ENCODE results near the gene GDF10. TPM values are rescaled to one million over a fixed set of nuclear protein-coding genes. Genes with fewer than 3 reads are reported as not detected.

Gene GDF10
- total and polyA plus RNA-seq, 9 of the 15 experiments (the other 6 are each of a cell fraction or from before 2014, with no cell fraction given), result 0.03 to 0.20 (median 0.11) TPM; not detected in 6

DNA sequence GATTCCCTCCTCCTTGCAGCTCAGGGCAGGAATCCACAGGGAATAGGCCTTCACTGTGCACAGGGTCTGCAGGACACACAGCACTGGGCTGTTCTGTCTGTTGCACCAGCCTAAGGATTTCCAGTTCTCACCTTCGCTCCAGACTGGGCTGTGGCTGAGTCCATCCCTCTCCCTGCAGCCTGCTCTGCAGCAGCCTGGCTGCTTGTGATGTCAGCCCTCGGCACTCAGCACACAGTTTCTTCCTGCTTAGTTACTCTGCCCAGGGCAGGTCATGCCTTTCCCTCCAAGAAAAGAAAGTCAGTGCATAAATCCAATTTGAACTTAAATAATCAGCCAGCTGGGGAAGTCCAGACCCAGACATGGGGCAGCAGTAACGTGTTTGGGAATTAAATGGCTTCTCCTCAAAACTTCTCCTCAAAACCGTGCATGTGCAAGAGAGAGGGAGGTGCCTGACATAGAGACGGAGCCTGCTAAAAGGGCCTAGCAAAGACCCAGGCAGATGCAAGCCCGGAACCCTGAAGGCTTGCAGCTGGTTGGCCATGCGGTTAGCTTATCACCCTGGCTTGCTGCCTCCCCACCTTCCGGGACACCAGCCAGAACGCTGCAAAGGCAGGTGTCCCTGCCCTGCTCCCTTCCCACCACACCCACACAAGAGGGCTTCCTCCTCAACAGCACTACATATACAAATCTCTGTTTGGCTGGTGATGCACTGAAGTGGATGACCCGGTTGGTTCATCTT, 11.4 kb downstream of the GDF10 start:
- peaks cover 20 to 34% of the 10 kb centered on the region in 2 experiments; a peak in 4 of 5 replicates for H3K4me1 ChIP-seq (replicated peaks in 1 of 2; ENCODE audit: control insufficient read depth in 2 of 2, insufficient read depth in 2 of 2, low read length in 2 of 2)
- H3K9me1 ChIP-seq (ENCODE audit: control insufficient read depth, insufficient read depth, low read length), result no peaks in the 10 kb centered on the region
- peaks cover 9% of the 10 kb centered on the region; the same call in 1 of the 2 replicates for H4K20me1 ChIP-seq (replicated peaks; ENCODE audit: control insufficient read depth, insufficient read depth, low read length)
- WGBS (ENCODE audit: insufficient coverage, low coverage, missing lambda C conversion rate), result 8% methylated on average over 10 of the region's 10 CpGs
- no peaks in the 10 kb centered on the region for H3K36me3 ChIP-seq (ENCODE audit: control insufficient read depth, insufficient read depth, low read length)
- H3K4me3 ChIP-seq, result no peak overlapping the region
- no peaks in the 10 kb centered on the region for H3K79me2 ChIP-seq (ENCODE audit: control insufficient read depth, insufficient read depth, low read length)
- DNase-seq (ENCODE audit: extremely low read depth in 1 of 4, low spot score in 3 of 4) (peak; percentile 56 to 72 (median 62)), FAIRE-seq (no peak), ATAC-seq (peak; percentile 73)
- no peak overlapping the region for H3K27ac ChIP-seq (ENCODE audit: extremely low read depth, low read depth, low read length)
- H3K4me2 ChIP-seq (ENCODE audit: insufficient read depth, low read length), result peak overlapping the region; percentile 12; the same call in 1 of the 2 replicates
- no TSS peak for BruUV-seq (replicated peaks)
- H2AFZ ChIP-seq (ENCODE audit: low read depth, low read length), result peak overlapping the region; percentile 6; the same call in 1 of the 2 replicates
- peaks cover 0 to 6% of the 10 kb centered on the region in 2 experiments; a peak in 3 of 5 replicates for H3K27me3 ChIP-seq (ENCODE audit: control insufficient read depth in 2 of 2, insufficient read depth in 2 of 2, low read length in 2 of 2)
- intact Hi-C loops (cut with micrococcal nuclease), result loop anchor here (5.0 kb wide), 1 partner anchor 49 kb away; no protein-coding TSS in a partner anchor
- POLR2A ChIA-PET, result interaction anchor here (0.9 to 1.3 kb wide), 4 partner anchors 13 to 264 kb away, joined by 3 read pairs; no protein-coding TSS in a partner anchor
- peak overlapping the region in 1 of 2 experiments; percentile 9; a peak in 1 of 4 replicates for H3K9ac ChIP-seq (ENCODE audit: insufficient read depth in 1 of 2, low read depth in 2 of 2, low read length in 2 of 2)
- CTCF ChIA-PET (ENCODE audit: low intra/inter-chr PET ratio), result interaction anchor here (0.8 to 2.3 kb wide), 6 partner anchors 12 to 316 kb away, joined by 3 to 10 read pairs (median 5); no protein-coding TSS in a partner anchor
- in situ Hi-C loops (cut with MboI), result loop anchor here (10.0 kb wide), 1 partner anchor 277 kb away; no protein-coding TSS in a partner anchor
- no peaks in the 10 kb centered on the region for H3K9me3 ChIP-seq (replicated peaks; ENCODE audit: control insufficient read depth, insufficient read depth, low read depth, low read length)
- no peak for TF ChIP-seq FOXA3 (CRISPR knock-in tag; conservative IDR thresholded peaks at IDR 0.05 in 1 of 2, IDR thresholded peaks at IDR 0.05 in 1 of 2)
- no peak for TF ChIP-seq SOX6 (IDR thresholded peaks at IDR 0.05)
- no peak for TF ChIP-seq C11orf30 (IDR thresholded peaks at IDR 0.05; ENCODE audit: low read depth)
- TF ChIP-seq, protein P1, sequence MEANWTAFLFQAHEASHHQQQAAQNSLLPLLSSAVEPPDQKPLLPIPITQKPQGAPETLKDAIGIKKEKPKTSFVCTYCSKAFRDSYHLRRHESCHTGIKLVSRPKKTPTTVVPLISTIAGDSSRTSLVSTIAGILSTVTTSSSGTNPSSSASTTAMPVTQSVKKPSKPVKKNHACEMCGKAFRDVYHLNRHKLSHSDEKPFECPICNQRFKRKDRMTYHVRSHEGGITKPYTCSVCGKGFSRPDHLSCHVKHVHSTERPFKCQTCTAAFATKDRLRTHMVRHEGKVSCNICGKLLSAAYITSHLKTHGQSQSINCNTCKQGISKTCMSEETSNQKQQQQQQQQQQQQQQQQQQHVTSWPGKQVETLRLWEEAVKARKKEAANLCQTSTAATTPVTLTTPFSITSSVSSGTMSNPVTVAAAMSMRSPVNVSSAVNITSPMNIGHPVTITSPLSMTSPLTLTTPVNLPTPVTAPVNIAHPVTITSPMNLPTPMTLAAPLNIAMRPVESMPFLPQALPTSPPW (CRISPR knock-in tag; IDR thresholded peaks at IDR 0.05), result peak; percentile 40; the same call in 1 of the 2 replicates
- TF ChIP-seq ETV1 (tag; conservative IDR thresholded peaks at IDR 0.05; ENCODE audit: low read depth), result peak; percentile 42; the same call in 1 of the 2 replicates
- 0 out of 2 replicates have a peak, but pooled peaks have one; percentile 9 for TF ChIP-seq NCOR1 (IDR thresholded peaks at IDR 0.05)
- TF ChIP-seq TFAP4 (CRISPR knock-in tag; IDR thresholded peaks at IDR 0.05; ENCODE audit: borderline replicate concordance), result peak; percentile 30; the same call in 1 of the 2 replicates
- TF ChIP-seq TEAD1 (CRISPR knock-in tag; IDR thresholded peaks at IDR 0.05), result 0 out of 4 replicates have a peak, but pooled peaks of 1 of the 2 experiments have one; percentile 4
- peak; percentile 14; the same call in 1 of the 2 replicates for TF ChIP-seq TEAD4 (IDR thresholded peaks at IDR 0.05; ENCODE audit: low read length)
- no peak for TF ChIP-seq TEAD4 (CRISPR knock-in tag; IDR thresholded peaks at IDR 0.05; ENCODE audit: borderline replicate concordance)
- TF ChIP-seq ESRRA (IDR thresholded peaks at IDR 0.05; ENCODE audit: borderline replicate concordance, low read depth), result peak; percentile 54; the same call in 1 of the 2 replicates
- no peak for TF ChIP-seq ZBTB11 (CRISPR knock-in tag; IDR thresholded peaks at IDR 0.05)
- TF ChIP-seq ZNF274 (IDR thresholded peaks at IDR 0.05; ENCODE audit: borderline replicate concordance, low read depth, low read length), result no peak

All from K562 (cell line).